Chondrocyte (in vitro differentiated cells): ENCODE data around the gene SDK2. TPM values are rescaled to one million over a fixed set of nuclear protein-coding genes. Genes with fewer than 3 reads are reported as not detected.

Experiments
- DNase-seq: peaks from one replicate; pipeline ENCODE4 v3.0.0; 2021; ENCODE audit warnings: mixed read lengths, low spot score
- H3K27ac Mint-ChIP-seq: one replicate; pipeline ENCODE4 v1.8.0; 2021; ENCODE audit warnings: mild to moderate bottlenecking, moderate library complexity, mixed read lengths; ENCODE audit not compliant: unreplicated experiment
- H3K27me3 Mint-ChIP-seq: 2 replicates; pipeline ENCODE4 v1.8.0; 2021; ENCODE audit warnings: low read depth, mixed read lengths
- H3K36me3 Mint-ChIP-seq: 2 replicates; pipeline ENCODE4 v1.8.0; 2021; ENCODE audit warnings: low read depth, mixed read lengths
- H3K4me1 Mint-ChIP-seq: 2 replicates; pipeline ENCODE4 v1.8.0; 2021; ENCODE audit warnings: low read depth, mild to moderate bottlenecking, mixed read lengths
- H3K4me3 Mint-ChIP-seq: one replicate; pipeline ENCODE4 v1.8.0; 2021; ENCODE audit warnings: mild to moderate bottlenecking, moderate library complexity, mixed read lengths; ENCODE audit not compliant: unreplicated experiment
- H3K9me3 Mint-ChIP-seq: 2 replicates; pipeline ENCODE4 v1.8.0; 2021; ENCODE audit warnings: low read depth, mixed read lengths
- total RNA-seq: library from RNA; stranded (reverse); gene quantifications from 3 replicates; pipeline ENCODE4 v1.2.1, GENCODE V29; 2021
- TF ChIP-seq, protein P1 (sequence below): fragments of 200-600 bp; sonication (generic); IDR thresholded peaks from 2 replicates; pipeline ENCODE4 v1.5.0; 2021; ENCODE audit warnings: antibody characterized with exemption, mild to moderate bottlenecking, moderate library complexity

The SDK2 gene
- total RNA-seq, 1 donor from 2014 or later: 15.8 TPM

DNA sequence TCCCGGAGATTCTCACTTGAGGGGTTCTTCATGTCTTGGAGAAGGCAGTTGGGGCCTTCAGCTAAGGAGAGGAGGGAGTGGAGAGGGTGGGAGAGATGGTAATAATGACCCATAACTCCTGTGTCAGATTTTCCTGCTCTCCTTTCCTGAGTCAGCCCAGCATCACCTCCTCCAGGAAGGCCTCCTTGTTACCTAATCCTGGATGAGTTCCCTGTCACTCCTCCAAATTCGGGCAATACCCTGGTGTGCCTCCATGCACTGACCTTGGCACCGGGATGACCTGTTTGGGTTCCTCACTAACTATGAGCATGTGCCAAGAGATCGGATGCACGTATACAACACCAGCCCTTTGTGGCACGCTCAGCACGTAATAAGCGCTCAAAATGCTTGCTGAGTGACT lies 38.8 kb downstream of the SDK2 start:
- H3K27me3 Mint-ChIP-seq: no peaks in the 10 kb centered on the region
- H3K4me3 Mint-ChIP-seq: no peak overlapping the region
- H3K4me1 Mint-ChIP-seq: peaks cover 4% of the 10 kb centered on the region
- H3K9me3 Mint-ChIP-seq: no peaks in the 10 kb centered on the region
- TF ChIP-seq, protein P1, sequence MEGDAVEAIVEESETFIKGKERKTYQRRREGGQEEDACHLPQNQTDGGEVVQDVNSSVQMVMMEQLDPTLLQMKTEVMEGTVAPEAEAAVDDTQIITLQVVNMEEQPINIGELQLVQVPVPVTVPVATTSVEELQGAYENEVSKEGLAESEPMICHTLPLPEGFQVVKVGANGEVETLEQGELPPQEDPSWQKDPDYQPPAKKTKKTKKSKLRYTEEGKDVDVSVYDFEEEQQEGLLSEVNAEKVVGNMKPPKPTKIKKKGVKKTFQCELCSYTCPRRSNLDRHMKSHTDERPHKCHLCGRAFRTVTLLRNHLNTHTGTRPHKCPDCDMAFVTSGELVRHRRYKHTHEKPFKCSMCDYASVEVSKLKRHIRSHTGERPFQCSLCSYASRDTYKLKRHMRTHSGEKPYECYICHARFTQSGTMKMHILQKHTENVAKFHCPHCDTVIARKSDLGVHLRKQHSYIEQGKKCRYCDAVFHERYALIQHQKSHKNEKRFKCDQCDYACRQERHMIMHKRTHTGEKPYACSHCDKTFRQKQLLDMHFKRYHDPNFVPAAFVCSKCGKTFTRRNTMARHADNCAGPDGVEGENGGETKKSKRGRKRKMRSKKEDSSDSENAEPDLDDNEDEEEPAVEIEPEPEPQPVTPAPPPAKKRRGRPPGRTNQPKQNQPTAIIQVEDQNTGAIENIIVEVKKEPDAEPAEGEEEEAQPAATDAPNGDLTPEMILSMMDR: no peak
- H3K27ac Mint-ChIP-seq: no peak overlapping the region
- no peaks in the 10 kb centered on the region for H3K36me3 Mint-ChIP-seq
- peak; percentile 37 for DNase-seq

DNA sequence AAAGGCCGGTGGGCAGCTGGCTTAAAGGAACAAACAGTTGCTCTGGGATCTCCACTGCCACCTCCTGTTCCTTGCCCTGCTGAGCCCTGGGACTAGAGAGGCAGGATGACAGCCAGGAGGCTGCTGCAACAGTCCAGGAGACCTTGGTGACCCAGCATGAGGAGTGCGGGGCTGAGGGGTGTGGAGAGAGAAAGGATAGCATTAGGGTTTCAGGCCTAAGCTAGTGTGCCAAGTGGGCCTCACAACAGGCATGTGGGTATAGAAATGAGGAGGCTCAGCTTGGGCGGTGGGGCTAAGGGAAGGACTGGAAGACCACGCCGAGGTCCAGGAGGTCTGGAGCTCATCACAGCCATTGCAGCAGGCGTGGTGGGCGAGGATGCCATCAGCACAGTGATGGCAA lies 39.8 kb downstream of the SDK2 start:
- TF ChIP-seq, protein P1: no peak
- no peak overlapping the region for H3K27ac Mint-ChIP-seq
- no peaks in the 10 kb centered on the region for H3K36me3 Mint-ChIP-seq
- no peak overlapping the region for H3K4me3 Mint-ChIP-seq
- no peaks in the 10 kb centered on the region for H3K9me3 Mint-ChIP-seq
- DNase-seq: peak; percentile 75
- no peaks in the 10 kb centered on the region for H3K27me3 Mint-ChIP-seq
- H3K4me1 Mint-ChIP-seq: peaks cover 11% of the 10 kb centered on the region

DNA sequence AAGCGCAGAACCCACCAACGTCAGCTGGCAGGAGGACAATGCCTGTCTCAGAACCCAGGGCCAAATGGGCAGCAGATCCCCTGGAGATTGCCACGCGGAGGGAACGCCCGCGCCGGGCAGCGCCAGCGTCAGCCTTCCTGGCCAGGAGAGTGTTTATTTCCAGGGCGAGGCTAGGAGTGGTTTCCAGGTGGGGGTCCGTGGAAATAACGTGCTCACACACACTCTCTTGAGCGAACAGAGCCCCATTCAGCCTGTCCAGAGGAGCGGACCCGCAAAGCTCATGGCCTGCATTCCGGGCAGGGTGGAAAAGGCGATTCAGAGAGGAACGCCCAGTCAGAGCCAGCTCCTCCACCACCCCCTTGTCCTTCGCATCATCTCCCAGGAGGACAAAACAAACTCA lies 40.3 kb downstream of the SDK2 start:
- Mint-ChIP-seq H3K36me3 (no peaks in the 10 kb centered on the region), H3K9me3 (no peaks in the 10 kb centered on the region), H3K27me3 (no peaks in the 10 kb centered on the region), H3K4me1 (peaks cover 11% of the 10 kb centered on the region), H3K4me3 (no peak overlapping the region), H3K27ac (no peak overlapping the region)
- peak; percentile 55 for DNase-seq
- TF ChIP-seq, protein P1: no peak

DNA sequence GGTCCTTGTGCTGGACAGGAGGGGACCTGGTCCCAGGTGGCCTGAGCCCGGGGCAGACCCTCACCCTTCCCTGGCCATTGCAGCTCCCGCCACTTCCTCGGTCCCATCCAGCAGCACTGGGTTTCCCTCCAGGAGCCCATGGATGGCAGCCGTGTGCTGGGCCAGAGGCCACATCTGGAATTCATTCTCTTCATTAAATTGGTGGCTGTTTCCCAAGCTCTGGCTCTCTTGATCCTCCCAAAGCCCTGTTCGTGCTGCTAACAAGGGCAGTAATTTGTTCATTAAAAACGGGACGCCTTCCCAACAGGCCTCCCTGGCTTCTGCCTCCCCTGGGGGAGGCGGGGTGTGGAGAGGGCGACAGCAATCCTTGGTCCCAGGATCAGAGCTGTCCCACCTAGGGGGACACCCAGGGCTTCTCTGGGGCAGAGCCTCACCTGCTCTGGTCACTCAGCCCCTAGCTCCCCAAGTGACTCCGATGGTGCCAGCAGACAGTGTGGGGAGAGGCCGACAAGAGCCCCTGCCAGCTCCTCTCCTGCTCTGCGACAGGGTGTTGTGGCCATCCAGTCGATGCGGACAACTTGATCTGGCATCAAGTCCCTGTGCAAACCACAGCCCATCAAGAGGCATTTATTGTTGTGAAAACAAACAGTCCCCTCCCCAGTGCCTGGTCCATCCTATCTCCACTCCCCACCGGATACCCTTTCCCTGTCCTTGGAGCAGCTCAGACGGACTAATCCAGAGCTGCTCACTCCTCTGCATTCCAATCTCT lies 44.0 kb downstream of the SDK2 start:
- Mint-ChIP-seq H3K4me3 (no peak overlapping the region), H3K4me1 (peaks cover 13% of the 10 kb centered on the region), H3K27me3 (no peaks in the 10 kb centered on the region), H3K36me3 (no peaks in the 10 kb centered on the region), H3K9me3 (no peaks in the 10 kb centered on the region), H3K27ac (peak overlapping the region; percentile 49)
- TF ChIP-seq, protein P1: peak; percentile 31
- no peak for DNase-seq

DNA sequence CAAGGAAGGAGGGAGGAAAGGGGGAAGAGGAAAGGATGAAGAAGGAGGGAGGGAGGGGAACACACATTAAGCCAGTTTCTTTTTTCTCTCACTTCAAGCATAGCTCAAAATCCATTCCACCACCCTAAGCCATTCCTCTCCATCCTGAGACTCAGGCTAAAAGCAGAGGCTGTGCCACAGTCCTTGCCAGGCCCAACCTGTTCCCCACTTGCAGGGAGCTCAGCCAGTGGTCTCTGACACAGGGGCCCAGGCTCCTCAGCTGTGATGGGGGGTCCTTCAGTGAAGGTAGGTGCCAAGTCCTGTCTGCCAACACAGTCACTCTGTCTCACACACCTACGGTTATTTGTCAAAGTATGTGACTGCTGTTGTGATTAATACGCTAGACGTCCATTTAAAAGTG lies 44.6 kb downstream of the SDK2 start:
- H3K9me3 Mint-ChIP-seq: no peaks in the 10 kb centered on the region
- no peak for DNase-seq
- no peak overlapping the region for H3K27ac Mint-ChIP-seq
- TF ChIP-seq, protein P1: no peak
- no peak overlapping the region for H3K4me3 Mint-ChIP-seq
- no peaks in the 10 kb centered on the region for H3K27me3 Mint-ChIP-seq
- no peaks in the 10 kb centered on the region for H3K36me3 Mint-ChIP-seq
- peaks cover 20% of the 10 kb centered on the region for H3K4me1 Mint-ChIP-seq
